22Rv1 (cell line): ENCODE data around the gene RNASET2.
"Not testable (repeated sequence)": the region's sequence is repeated elsewhere in the genome, so short reads cannot be mapped to it uniquely, and the experiment has no call there.

Source experiments
- ZFX ChIP-seq: fragments of 450-650 bp; IDR thresholded peaks from 2 replicates; pipeline ENCODE4 v1.6.1; 2017; ENCODE audit warnings: antibody characterized with exemption, borderline replicate concordance
- TF ChIP-seq, protein P1 (sequence below): fragments of 450-650 bp; IDR thresholded peaks from 2 replicates; pipeline ENCODE4 v1.5.1; 2017; ENCODE audit warnings: mild to moderate bottlenecking

GRCh38 chr6:166894614-166895013 is 61.7 kb downstream of the RNASET2 start:
- TF ChIP-seq, protein P1, sequence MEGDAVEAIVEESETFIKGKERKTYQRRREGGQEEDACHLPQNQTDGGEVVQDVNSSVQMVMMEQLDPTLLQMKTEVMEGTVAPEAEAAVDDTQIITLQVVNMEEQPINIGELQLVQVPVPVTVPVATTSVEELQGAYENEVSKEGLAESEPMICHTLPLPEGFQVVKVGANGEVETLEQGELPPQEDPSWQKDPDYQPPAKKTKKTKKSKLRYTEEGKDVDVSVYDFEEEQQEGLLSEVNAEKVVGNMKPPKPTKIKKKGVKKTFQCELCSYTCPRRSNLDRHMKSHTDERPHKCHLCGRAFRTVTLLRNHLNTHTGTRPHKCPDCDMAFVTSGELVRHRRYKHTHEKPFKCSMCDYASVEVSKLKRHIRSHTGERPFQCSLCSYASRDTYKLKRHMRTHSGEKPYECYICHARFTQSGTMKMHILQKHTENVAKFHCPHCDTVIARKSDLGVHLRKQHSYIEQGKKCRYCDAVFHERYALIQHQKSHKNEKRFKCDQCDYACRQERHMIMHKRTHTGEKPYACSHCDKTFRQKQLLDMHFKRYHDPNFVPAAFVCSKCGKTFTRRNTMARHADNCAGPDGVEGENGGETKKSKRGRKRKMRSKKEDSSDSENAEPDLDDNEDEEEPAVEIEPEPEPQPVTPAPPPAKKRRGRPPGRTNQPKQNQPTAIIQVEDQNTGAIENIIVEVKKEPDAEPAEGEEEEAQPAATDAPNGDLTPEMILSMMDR: not testable (repeated sequence)
- not testable (repeated sequence) for TF ChIP-seq ZFX
